Gastrocnemius medialis (tissue), 4 donors: ENCODE measurements around the gene ITPR3.

Experiments used
- CTCF ChIP-seq, 5 experiments: fragments of 450-650 bp in 3 of 5; fragments of 200-600 bp in 2 of 5; sonication (generic) in 2 of 5; IDR thresholded peaks in 4 of 5; conservative IDR thresholded peaks in 1 of 5; 1 replicate in 4 of 5; 2 replicates in 1 of 5; pipeline ENCODE4 v1.5.1; 2016 to 2019; ENCODE audit warnings: antibody characterized with exemption in 5 of 5, mild to moderate bottlenecking in 3 of 5, moderate library complexity in 3 of 5
- POLR2A ChIP-seq, 2 donors: fragments of 450-650 bp; IDR thresholded peaks; one replicate each; pipeline ENCODE4 v1.6.1; 2017; ENCODE audit warnings: antibody characterized with exemption in 2 of 2, mild to moderate bottlenecking in 2 of 2, moderate library complexity in 2 of 2

GRCh38 chr6:33642897-33643296, 21.8 kb downstream of the ITPR3 start:
- no peak for TF ChIP-seq CTCF (IDR thresholded peaks at IDR 0.05 in 4 of 5, conservative IDR thresholded peaks at IDR 0.05 in 1 of 5)
- no peak for TF ChIP-seq POLR2A (IDR thresholded peaks at IDR 0.05)
